HG03571 (cell line): ENCODE results near the gene SLC52A3.

Experiments
- ATAC-seq: cut with Tn5 transposase; IDR thresholded peaks from one replicate; pipeline ENCODE4 v1.9.1; 2021; ENCODE audit not compliant: unreplicated experiment

The SLC52A3 gene

GRCh38 chr20:770691-771090 lies 2.4 kb upstream of the SLC52A3 start:
- ATAC-seq, result no peak

GRCh38 chr20:766906-767305 lies 1.4 kb downstream of the SLC52A3 start:
- ATAC-seq, result no peak

GRCh38 chr20:764255-764654 lies 4.0 kb downstream of the SLC52A3 start:
- ATAC-seq, result no peak

- no peak for ATAC-seq
Measured at GRCh38 chr20:761418-762381, 6.6 kb downstream of the SLC52A3 start.

GRCh38 chr20:760751-761417 lies 7.4 kb downstream of the SLC52A3 start:
- ATAC-seq, result no peak

GRCh38 chr20:757506-757905 lies 10.8 kb downstream of the SLC52A3 start:
- ATAC-seq, result no peak

GRCh38 chr20:755941-756340 lies 12.4 kb downstream of the SLC52A3 start:
- ATAC-seq, result no peak

GRCh38 chr20:754904-755303 lies 13.4 kb downstream of the SLC52A3 start:
- ATAC-seq, result no peak

GRCh38 chr20:753897-754635 lies 14.2 kb downstream of the SLC52A3 start:
- ATAC-seq, result no peak

GRCh38 chr20:753136-753535 lies 15.2 kb downstream of the SLC52A3 start:
- no peak for ATAC-seq

- ATAC-seq, result no peak
Measured at GRCh38 chr20:752291-752690, 16.0 kb downstream of the SLC52A3 start.

GRCh38 chr20:751761-752160 lies 16.5 kb downstream of the SLC52A3 start:
- ATAC-seq, result no peak

- ATAC-seq, result no peak
Measured at GRCh38 chr20:750801-751200, 17.5 kb downstream of the SLC52A3 start.

- ATAC-seq, result no peak
Measured at GRCh38 chr20:745683-746301, 22.5 kb downstream of the SLC52A3 start.

GRCh38 chr20:742156-742555 lies 26.1 kb downstream of the SLC52A3 start:
- no peak for ATAC-seq

GRCh38 chr20:741620-742019 lies 26.7 kb downstream of the SLC52A3 start:
- ATAC-seq, result no peak

- ATAC-seq, result no peak
Measured at GRCh38 chr20:740162-740561, 28.1 kb downstream of the SLC52A3 start.

- no peak for ATAC-seq
Measured at GRCh38 chr20:739736-740135, 28.6 kb downstream of the SLC52A3 start.

GRCh38 chr20:733861-734260 lies 34.4 kb downstream of the SLC52A3 start:
- no peak for ATAC-seq

GRCh38 chr20:732727-733126 lies 35.6 kb downstream of the SLC52A3 start:
- ATAC-seq, result no peak

GRCh38 chr20:731891-732560 lies 36.3 kb downstream of the SLC52A3 start:
- no peak for ATAC-seq
